ENCODE measurements around the gene CBX2.

DNA sequence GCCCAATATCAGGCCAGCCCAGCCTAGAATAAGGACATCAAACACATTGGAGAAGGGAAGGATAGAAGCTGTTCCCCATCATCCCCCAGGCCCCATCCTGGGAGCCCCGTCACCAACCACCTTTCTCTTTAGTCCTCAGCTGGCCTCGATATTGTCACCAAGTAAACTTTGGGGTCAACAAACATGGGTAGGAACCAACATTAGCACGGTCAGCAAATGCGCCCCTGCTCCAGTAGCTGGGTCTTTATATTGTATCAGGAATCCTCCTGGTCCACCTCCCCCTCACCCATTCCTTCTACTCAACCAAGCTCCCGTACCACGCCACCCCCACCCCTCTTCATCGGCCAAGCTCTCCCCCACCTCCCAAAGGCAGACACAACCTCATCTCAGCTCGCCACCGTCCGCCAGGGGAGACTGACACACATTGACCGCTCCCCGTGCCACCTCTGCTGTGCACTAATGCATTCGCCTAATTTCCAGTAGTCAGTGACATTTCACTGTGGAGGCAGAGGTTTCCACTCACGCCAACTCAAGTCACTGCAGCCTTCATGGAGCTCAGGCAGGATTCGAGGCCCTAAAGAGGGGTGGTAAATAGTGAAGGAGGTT lies 20.7 kb upstream of the CBX2 start:
- TF ChIP-seq POLR2AphosphoS5 (IDR thresholded peaks at IDR 0.05; ENCODE audit: low read depth, low read length) (no peak), TAF1 (IDR thresholded peaks at IDR 0.05; ENCODE audit: borderline replicate concordance, insufficient read depth, low read length) (no peak), SIN3A (IDR thresholded peaks at IDR 0.05; ENCODE audit: borderline replicate concordance, insufficient read depth, low read length) (no peak)
- TF ChIP-seq, protein P1, sequence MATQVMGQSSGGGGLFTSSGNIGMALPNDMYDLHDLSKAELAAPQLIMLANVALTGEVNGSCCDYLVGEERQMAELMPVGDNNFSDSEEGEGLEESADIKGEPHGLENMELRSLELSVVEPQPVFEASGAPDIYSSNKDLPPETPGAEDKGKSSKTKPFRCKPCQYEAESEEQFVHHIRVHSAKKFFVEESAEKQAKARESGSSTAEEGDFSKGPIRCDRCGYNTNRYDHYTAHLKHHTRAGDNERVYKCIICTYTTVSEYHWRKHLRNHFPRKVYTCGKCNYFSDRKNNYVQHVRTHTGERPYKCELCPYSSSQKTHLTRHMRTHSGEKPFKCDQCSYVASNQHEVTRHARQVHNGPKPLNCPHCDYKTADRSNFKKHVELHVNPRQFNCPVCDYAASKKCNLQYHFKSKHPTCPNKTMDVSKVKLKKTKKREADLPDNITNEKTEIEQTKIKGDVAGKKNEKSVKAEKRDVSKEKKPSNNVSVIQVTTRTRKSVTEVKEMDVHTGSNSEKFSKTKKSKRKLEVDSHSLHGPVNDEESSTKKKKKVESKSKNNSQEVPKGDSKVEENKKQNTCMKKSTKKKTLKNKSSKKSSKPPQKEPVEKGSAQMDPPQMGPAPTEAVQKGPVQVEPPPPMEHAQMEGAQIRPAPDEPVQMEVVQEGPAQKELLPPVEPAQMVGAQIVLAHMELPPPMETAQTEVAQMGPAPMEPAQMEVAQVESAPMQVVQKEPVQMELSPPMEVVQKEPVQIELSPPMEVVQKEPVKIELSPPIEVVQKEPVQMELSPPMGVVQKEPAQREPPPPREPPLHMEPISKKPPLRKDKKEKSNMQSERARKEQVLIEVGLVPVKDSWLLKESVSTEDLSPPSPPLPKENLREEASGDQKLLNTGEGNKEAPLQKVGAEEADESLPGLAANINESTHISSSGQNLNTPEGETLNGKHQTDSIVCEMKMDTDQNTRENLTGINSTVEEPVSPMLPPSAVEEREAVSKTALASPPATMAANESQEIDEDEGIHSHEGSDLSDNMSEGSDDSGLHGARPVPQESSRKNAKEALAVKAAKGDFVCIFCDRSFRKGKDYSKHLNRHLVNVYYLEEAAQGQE (IDR thresholded peaks at IDR 0.05; ENCODE audit: insufficient read depth in 1 of 2, low read depth in 2 of 2, low read length in 2 of 2) = no peak
